ENCODE results near the gene FGFR1OP2. TPM values are rescaled to one million over a fixed set of nuclear protein-coding genes. Genes with fewer than 3 reads are reported as not detected.

The FGFR1OP2 gene
- total RNA-seq, 4 donors from 2014 or later: 26.6 to 65.4 (median 41.3) TPM

DNA sequence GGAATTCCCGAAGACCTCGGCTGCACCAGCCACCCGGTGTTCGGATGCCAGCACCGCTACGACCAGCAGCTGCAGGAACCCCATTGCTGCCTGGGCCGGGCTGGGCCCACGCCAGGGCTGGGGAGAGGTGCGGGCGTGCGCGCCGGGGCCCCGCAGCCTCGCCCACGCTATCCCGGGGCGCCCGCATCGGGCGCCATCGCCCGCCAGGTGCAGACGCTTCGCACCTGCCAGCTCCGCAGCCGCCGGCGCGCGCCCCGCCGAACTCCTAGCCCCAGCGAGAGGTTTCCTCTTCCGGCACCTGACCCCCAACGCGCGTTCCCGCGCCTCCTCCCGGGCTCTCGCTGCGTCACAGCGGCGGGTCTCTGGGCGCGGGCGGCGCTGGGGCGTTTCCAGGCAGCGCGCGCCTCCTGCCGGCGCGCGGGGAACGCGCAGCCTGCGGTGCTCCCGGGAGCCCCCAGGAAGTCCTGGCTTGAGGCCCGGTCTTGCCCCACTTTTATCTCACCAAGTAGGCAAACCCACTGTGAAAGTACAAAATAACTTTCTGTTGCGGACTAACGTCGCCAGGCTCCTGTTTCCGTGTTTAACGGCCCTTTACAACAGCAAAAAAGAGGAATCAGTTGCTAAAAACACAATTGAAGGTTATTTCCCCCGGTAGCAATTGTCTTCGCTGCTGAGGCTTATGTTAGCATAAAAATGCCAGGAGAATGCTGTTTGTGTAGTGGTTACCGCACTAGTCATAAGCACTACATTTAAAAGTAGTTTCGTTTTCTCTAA lies 76.0 kb downstream of the FGFR1OP2 start, which contains the start of gene TM7SF3:
Gene TM7SF3 (minus strand): TSS at position 300 of the 774 bp plus-strand sequence. CDS start 216 bp downstream, at position 84.
- peaks cover 20 to 90% (median 27%) of the 10 kb centered on the region in 3 donors for H3K4me1 ChIP-seq
- peak; percentile 68 for DNase-seq
- intact Hi-C loops (cut with DNase I): no loop called here
- peak in 2 of 4 donors; percentile 68 to 87 for TF ChIP-seq POLR2A (IDR thresholded peaks at IDR 0.05)
- TF ChIP-seq, protein P1, sequence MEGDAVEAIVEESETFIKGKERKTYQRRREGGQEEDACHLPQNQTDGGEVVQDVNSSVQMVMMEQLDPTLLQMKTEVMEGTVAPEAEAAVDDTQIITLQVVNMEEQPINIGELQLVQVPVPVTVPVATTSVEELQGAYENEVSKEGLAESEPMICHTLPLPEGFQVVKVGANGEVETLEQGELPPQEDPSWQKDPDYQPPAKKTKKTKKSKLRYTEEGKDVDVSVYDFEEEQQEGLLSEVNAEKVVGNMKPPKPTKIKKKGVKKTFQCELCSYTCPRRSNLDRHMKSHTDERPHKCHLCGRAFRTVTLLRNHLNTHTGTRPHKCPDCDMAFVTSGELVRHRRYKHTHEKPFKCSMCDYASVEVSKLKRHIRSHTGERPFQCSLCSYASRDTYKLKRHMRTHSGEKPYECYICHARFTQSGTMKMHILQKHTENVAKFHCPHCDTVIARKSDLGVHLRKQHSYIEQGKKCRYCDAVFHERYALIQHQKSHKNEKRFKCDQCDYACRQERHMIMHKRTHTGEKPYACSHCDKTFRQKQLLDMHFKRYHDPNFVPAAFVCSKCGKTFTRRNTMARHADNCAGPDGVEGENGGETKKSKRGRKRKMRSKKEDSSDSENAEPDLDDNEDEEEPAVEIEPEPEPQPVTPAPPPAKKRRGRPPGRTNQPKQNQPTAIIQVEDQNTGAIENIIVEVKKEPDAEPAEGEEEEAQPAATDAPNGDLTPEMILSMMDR (IDR thresholded peaks at IDR 0.05): peak; percentile 83 to 99 (median 98)
- no peaks in the 10 kb centered on the region for H3K9me3 ChIP-seq
- H3K4me3 ChIP-seq: peak within 1 kb of the TSS; percentile 76 to 92 (median 81)
- H3K36me3 ChIP-seq: no peaks in the 10 kb centered on the region
- H3K27me3 ChIP-seq: no peaks in the 10 kb centered on the region
- WGBS, 2 donors: 1 to 3% methylated on average over 7 to 9 of the region's 71 CpGs
- H3K27ac ChIP-seq: peak within 1 kb of the TSS; percentile 91 to 97 (median 94)

DNA sequence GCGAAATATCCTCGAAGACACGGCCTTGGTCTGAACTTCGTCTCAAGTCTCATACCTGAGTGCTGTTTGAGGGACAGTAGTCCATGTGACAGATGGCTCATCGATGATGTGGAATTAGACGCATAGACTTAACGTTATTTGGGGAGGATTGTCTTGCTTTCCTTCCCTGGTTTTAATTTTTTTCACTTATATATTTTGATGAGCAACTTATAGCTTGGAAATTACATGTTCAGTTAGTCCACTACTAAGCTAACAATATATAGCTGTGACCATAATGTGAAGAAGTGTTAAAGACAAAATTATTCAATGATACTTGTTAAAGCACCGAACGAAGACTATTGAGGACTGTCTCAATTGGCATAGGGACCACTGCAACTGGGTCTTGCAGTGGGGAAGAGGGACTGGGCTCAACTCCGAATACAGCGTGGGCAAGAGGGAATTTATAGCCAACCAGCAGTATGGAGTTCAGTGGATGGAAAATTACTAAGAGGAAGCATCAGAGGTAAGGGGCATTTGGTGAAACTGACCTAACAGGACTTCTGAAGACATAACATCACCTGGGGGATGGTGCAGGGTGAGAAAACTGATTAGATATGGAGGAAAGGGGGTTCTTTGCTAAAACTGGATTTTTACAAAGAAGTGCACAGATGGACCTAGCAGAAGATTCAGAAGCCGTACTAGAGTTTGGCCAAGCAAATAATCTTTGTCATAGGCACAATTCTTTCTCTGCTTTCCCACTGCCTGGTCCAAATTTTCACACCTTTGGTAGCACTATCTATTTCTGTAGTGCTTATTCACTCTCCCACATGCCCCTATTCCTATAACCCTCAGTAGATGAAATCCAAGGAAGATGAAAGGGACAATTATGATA lies 76.8 kb downstream of the FGFR1OP2 start:
- WGBS, 2 donors: 39 to 49% methylated on average over 12 of the region's 12 CpGs
- peak overlapping the region; percentile 91 to 97 (median 94) for H3K27ac ChIP-seq
- no peaks in the 10 kb centered on the region for H3K9me3 ChIP-seq
- no peaks in the 10 kb centered on the region for H3K27me3 ChIP-seq
- TF ChIP-seq POLR2A (IDR thresholded peaks at IDR 0.05): no peak
- TF ChIP-seq, protein P1 (IDR thresholded peaks at IDR 0.05): no peak
- DNase-seq: no peak
- H3K4me3 ChIP-seq: peak overlapping the region; percentile 76 to 92 (median 81)
- no peaks in the 10 kb centered on the region for H3K36me3 ChIP-seq
- H3K4me1 ChIP-seq: peaks cover 20 to 86% (median 27%) of the 10 kb centered on the region in 3 donors
- intact Hi-C loops (cut with DNase I): no loop called here

DNA sequence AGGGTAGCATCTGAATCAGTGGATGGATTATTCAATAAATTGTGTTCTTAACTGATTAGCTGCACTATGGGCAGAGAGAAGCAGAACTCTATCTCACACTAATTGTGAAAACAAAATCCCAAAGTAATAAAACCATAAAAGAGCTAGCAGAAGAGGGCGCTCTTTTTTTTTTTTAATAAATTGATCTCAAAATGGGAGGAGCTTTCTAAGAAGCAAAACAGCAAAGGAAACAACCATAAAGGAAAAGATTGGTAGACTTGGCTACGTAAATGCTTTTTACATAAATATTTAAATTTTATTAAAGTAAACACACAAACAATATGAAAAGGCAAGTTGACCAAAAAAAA lies 77.4 kb downstream of the FGFR1OP2 start:
- Histone ChIP-seq H3K9me3 (no peaks in the 10 kb centered on the region), H3K27me3 (no peaks in the 10 kb centered on the region), H3K27ac (peak overlapping the region; percentile 91 to 97 (median 94)), H3K4me1 (peaks cover 20 to 80% (median 27%) of the 10 kb centered on the region in 3 donors), H3K36me3 (no peaks in the 10 kb centered on the region), H3K4me3 (no peak overlapping the region)
- WGBS, 2 donors: 0 to 2% methylated on average over 2 of the region's 2 CpGs
- TF ChIP-seq POLR2A (IDR thresholded peaks at IDR 0.05): no peak
- TF ChIP-seq, protein P1 (IDR thresholded peaks at IDR 0.05): peak in 5 of 6 experiments; percentile 43 to 53 (median 47)
- intact Hi-C loops (cut with DNase I): no loop called here
- DNase-seq: no peak

Other genes starting within 250 kb of the FGFR1OP2 start
- gene ITPR2, start 105.3 kb upstream of the FGFR1OP2 start, total RNA-seq: 10 to 100 TPM; 30.7 to 49.3 (median 37.6) TPM
- 10 to 100 TPM; 16.1 to 49.7 (median 28.6) TPM for gene INTS13, start 489 bp upstream of the FGFR1OP2 start, total RNA-seq
- 100 to 1,000 TPM in 1 of 4 donors, 10 to 100 TPM in 3; 58.2 to 122 (median 78.3) TPM for gene TM7SF3, start 75.9 kb downstream of the FGFR1OP2 start, total RNA-seq
- 10 to 100 TPM; 38.0 to 65.0 (median 55.1) TPM for gene MED21, start 84.1 kb downstream of the FGFR1OP2 start, total RNA-seq
- not detected for gene C12orf71, start 144.1 kb downstream of the FGFR1OP2 start, total RNA-seq

Data from esophagus squamous epithelium (tissue), 5 donors.